HepG2 (cell line): Measurements from ENCODE around the gene HSP90AB1. TPM values are rescaled to one million over a fixed set of nuclear protein-coding genes. Genes with fewer than 3 reads are reported as not detected.

Source experiments
- ATAC-seq: fragments of 200-7000 bp; cut with Tn5 transposase; 3 replicates; pipeline ENCODE4 v1.9.1; 2020; ENCODE audit warnings: mild to moderate bottlenecking, moderate library complexity
- BruUV-seq: library from RNA; stranded (reverse); fragments of 400-500 nt; replicated peaks from 2 replicates; lab custom pipeline; 2021; lab: Mats Ljungman, UMichigan
- CTCF ChIA-PET: fragments of 300-600 bp; formaldehyde crosslinking; extraction: SDS; loops from one replicate; lab custom pipeline; 2021; ENCODE audit warnings: low total read pairs, inconsistent platforms, low intra/inter-chr PET ratio; lab: Yijun Ruan, JAX
- POLR2A ChIA-PET: fragments of 350-600 bp; sonication (Branson Sonifier 250); formaldehyde crosslinking; loops from one replicate; lab custom pipeline; 2020; ENCODE audit warnings: antibody characterized with exemption, inconsistent platforms; lab: Yijun Ruan, JAX
- DNase-seq: peaks from one replicate; pipeline ENCODE4 v3.0.0-alpha.2; 2015; ENCODE audit warnings: low spot score
- FAIRE-seq: peaks from 3 replicates; lab custom pipeline; 2011; peaks lifted over from hg19 to GRCh38; lab: Jason Lieb, UNC
- H2AFZ ChIP-seq: one replicate; pipeline ENCODE4 v1.6.1; 2011; ENCODE audit warnings: low read length, inconsistent platforms
- H3K27ac ChIP-seq: fragments of 300-600 bp; 3 replicates; pipeline ENCODE4 v1.8.0; 2011; ENCODE audit warnings: mixed run types, mild to moderate bottlenecking, mixed read lengths, low read length, inconsistent platforms; ENCODE audit not compliant: insufficient read depth; ENCODE audit errors: extremely low read length
- H3K27me3 ChIP-seq, 2 experiments: fragments of 200-600 bp in 1 of 2; 2 replicates in 1 of 2; 3 replicates in 1 of 2; pipeline versions ENCODE4 v1.6.0 to v1.8.0; 2011; ENCODE audit warnings: low read length in 2 of 2, mild to moderate bottlenecking in 2 of 2, moderate library complexity in 2 of 2, inconsistent platforms in 1 of 2; ENCODE audit not compliant: insufficient read depth in 2 of 2, control insufficient read depth in 1 of 2
- H3K36me3 ChIP-seq, 2 experiments: fragments of 200-600 bp in 1 of 2; replicated peaks in 1 of 2; 2 replicates in 1 of 2; 3 replicates in 1 of 2; pipeline versions ENCODE4 v1.5.1 to v1.8.0; 2011; ENCODE audit warnings: low read length in 2 of 2, inconsistent platforms in 1 of 2; ENCODE audit not compliant: insufficient read depth in 2 of 2, control insufficient read depth in 1 of 2
- H3K4me1 ChIP-seq: 2 replicates; pipeline ENCODE4 v1.5.1; 2012; ENCODE audit warnings: low read length, inconsistent platforms; ENCODE audit not compliant: insufficient read depth
- H3K4me2 ChIP-seq: 2 replicates; pipeline ENCODE4 v1.6.0; 2011; ENCODE audit warnings: low read depth, low read length, inconsistent platforms
- H3K4me3 ChIP-seq, 3 experiments: fragments of 200-600 bp in 1 of 3; sonication (generic), shearing (Covaris generic) in 1 of 3; replicated peaks in 1 of 3; 2 replicates each; pipeline ENCODE4 v1.5.1; 2011 to 2016; ENCODE audit warnings: low read length in 3 of 3, inconsistent platforms in 2 of 3, low read depth in 2 of 3, mild to moderate bottlenecking in 2 of 3, control low read depth in 1 of 3, mixed read lengths in 1 of 3; ENCODE audit not compliant: insufficient read depth in 1 of 3
- H3K79me2 ChIP-seq: one replicate; pipeline ENCODE4 v1.6.1; 2011; ENCODE audit warnings: low read length, inconsistent platforms; ENCODE audit not compliant: insufficient read depth
- H3K9ac ChIP-seq: 2 replicates; pipeline ENCODE4 v1.6.0; 2011; ENCODE audit warnings: mild to moderate bottlenecking, low read depth, low read length, inconsistent platforms; ENCODE audit not compliant: insufficient read depth
- H3K9me3 ChIP-seq: 2 replicates; pipeline ENCODE4 v1.5.1; 2012; ENCODE audit warnings: mild to moderate bottlenecking, low read length
- H4K20me1 ChIP-seq: 2 replicates; pipeline ENCODE4 v1.6.0; 2011; ENCODE audit warnings: inconsistent platforms, mild to moderate bottlenecking, low read length, moderate library complexity; ENCODE audit not compliant: insufficient read depth
- CSRNP2 ChIP-seq: sonication (generic); formaldehyde crosslinking; conservative IDR thresholded peaks from 2 replicates; pipeline ENCODE4 v1.8.0; 2022; ENCODE audit warnings: low read depth, missing genetic modification reagents
- MBD4 ChIP-seq: IDR thresholded peaks from 2 replicates; pipeline ENCODE4 v1.6.1; 2012; ENCODE audit warnings: low read length, inconsistent platforms, borderline replicate concordance
- MED8 ChIP-seq: sonication (generic); formaldehyde crosslinking; IDR thresholded peaks from 2 replicates; pipeline ENCODE4 v1.8.1; 2023; ENCODE audit warnings: mild to moderate bottlenecking, missing genetic modification reagents; ENCODE audit not compliant: insufficient replicate concordance
- MTF2 ChIP-seq: sonication (generic); formaldehyde crosslinking; IDR thresholded peaks from 2 replicates; pipeline ENCODE4 v1.5.0; 2020; ENCODE audit warnings: missing genetic modification reagents, borderline replicate concordance
- NFE2L1 ChIP-seq: sonication (generic); formaldehyde crosslinking; IDR thresholded peaks from 2 replicates; pipeline ENCODE4 v1.4.0; 2020; ENCODE audit warnings: missing genetic modification reagents, mild to moderate bottlenecking, borderline replicate concordance
- RFX1 ChIP-seq: fragments of 450-650 bp; IDR thresholded peaks from 2 replicates; pipeline ENCODE4 v1.6.1; 2017
- SCMH1 ChIP-seq: sonication (generic); formaldehyde crosslinking; IDR thresholded peaks from 2 replicates; pipeline ENCODE4 v1.9.0; 2021; ENCODE audit warnings: missing genetic modification reagents, mild to moderate bottlenecking, borderline replicate concordance
- SNAPC5 ChIP-seq: sonication (generic); formaldehyde crosslinking; IDR thresholded peaks from 2 replicates; pipeline ENCODE4 v1.8.1; 2023; ENCODE audit warnings: mild to moderate bottlenecking, missing genetic modification reagents, borderline replicate concordance
- TARDBP ChIP-seq: sonication (generic); formaldehyde crosslinking; IDR thresholded peaks from 2 replicates; pipeline ENCODE4 v1.8.0; 2022; ENCODE audit warnings: mild to moderate bottlenecking, missing genetic modification reagents
- TBX2 ChIP-seq: sonication (generic); formaldehyde crosslinking; IDR thresholded peaks from 2 replicates; pipeline ENCODE4 v1.5.0; 2020; ENCODE audit warnings: missing genetic modification reagents, mild to moderate bottlenecking, borderline replicate concordance
- TEAD2 ChIP-seq: sonication (generic); formaldehyde crosslinking; IDR thresholded peaks from 2 replicates; pipeline ENCODE4 v1.9.0; 2021; ENCODE audit warnings: missing genetic modification reagents
- ZBTB2 ChIP-seq: sonication (generic); formaldehyde crosslinking; IDR thresholded peaks from 2 replicates; pipeline ENCODE4 v1.8.0; 2022; ENCODE audit warnings: low read depth, missing genetic modification reagents
- ZC3H13 ChIP-seq: sonication (generic); formaldehyde crosslinking; IDR thresholded peaks from 2 replicates; pipeline ENCODE4 v1.8.1; 2023; ENCODE audit warnings: mild to moderate bottlenecking, missing genetic modification reagents, moderate library complexity
- ZNF775 ChIP-seq: sonication (generic); formaldehyde crosslinking; IDR thresholded peaks from 2 replicates; pipeline ENCODE4 v1.4.0; 2020; ENCODE audit warnings: missing genetic modification reagents, mild to moderate bottlenecking, moderate library complexity, borderline replicate concordance
- WGBS: methylation state at CpG from one replicate; pipeline ENCODE4 v1.1.6; 2017; ENCODE audit warnings: low lambda C conversion rate; 5-methylcytosine and 5-hydroxymethylcytosine counted together
- in situ Hi-C: cut with HindIII; loops from 2 replicates; pipeline ENCODE4 v1.10.0; 2017; ENCODE audit warnings: low pct_unique_long_range_greater_than_20kb; ENCODE audit not compliant: extremely low pct_ligation_motif_present
- intact Hi-C: fragments of 100-400 bp; cut with micrococcal nuclease; formaldehyde crosslinking; loops from one replicate; pipeline ENCODE4 v1.10.0; 2022; ENCODE audit not compliant: unreplicated experiment
- polyA plus RNA-seq, 8 experiments: library from polyadenylated mRNA; depleted of rRNA in 3 of 8; stranded (reverse) in 7 of 8; unstranded in 1 of 8; fragments of >200 nt; fragmentation: Illumina TruSeq in 4 of 8; extraction: Trizol in 4 of 8; gene quantifications; 2 replicates each; pipeline versions ENCODE4 v1.2.1 to v1.2.3, GENCODE V29; 2011 to 2016; ENCODE audit warnings: low read depth in 4 of 8, missing spikeins in 1 of 8, mixed read lengths in 1 of 8; ENCODE audit not compliant: insufficient read depth in 1 of 8
- total RNA-seq, 5 experiments: library from RNA; depleted of rRNA; stranded (reverse); fragments of >200 nt; fragmentation: Illumina TruSeq; extraction: Trizol; gene quantifications; 2 replicates each; pipeline ENCODE4 v1.2.3, GENCODE V29; 2016; ENCODE audit warnings: low read depth in 1 of 5
- TF ChIP-seq, protein P1 (sequence below): sonication (generic); formaldehyde crosslinking; IDR thresholded peaks from 2 replicates; pipeline ENCODE4 v1.5.1; 2020; ENCODE audit warnings: mild to moderate bottlenecking, missing genetic modification reagents, moderate library complexity

HSP90AB1 gene
- total and polyA plus RNA-seq, 2 of the 13 experiments (the other 11 are each of a cell fraction or from before 2014, with no cell fraction given): 1,325 to 1,472 TPM

DNA sequence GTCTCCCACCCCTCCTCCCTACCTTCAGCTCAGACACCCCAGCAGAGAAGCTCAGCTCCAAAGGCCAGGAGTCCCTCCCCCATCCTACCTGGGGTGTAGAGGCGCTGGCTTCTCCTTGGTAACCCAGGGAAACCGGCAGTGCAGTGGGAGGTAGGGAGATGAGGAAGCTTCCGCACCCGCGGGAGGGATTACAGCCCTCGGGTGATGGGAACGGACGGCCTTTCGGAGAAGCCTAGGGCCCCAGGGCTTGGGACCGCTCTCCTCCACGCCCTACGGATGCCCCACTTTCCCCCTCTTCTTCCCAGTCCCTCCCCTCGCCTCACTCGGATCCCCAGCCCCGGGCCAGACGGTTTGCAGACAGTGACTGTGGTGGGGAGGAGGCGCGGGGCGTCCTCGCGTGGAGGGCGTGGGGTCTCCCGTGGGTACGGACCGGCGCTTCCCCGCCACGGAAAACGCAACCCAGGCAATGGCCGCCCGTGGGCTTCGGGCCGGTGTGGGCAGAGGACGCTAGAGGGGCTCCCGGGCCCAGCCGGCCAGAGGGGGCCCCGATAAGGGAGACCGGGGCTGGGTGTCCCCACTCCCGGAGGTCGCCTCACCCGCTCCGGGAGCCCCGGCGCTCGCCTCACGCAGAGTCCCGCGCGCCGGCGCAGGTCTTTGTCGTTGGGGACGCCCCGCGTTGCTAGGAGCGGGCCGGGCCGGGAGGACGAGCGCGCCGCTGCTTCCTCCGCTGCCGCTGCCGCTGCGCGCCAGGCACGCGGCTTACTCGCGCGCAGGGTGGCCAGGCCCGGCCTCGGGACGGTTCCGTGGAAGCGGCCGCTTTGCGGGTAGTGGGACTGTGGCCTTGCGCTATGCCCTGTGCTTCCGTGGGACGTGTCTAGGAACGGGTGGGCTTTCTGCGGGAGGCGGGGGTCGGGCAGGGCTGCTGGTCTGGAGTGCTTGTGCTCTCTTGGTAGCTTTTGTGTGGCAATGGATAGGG lies 50.5 kb downstream of the HSP90AB1 start:
- FAIRE-seq (no peak), DNase-seq (no peak), ATAC-seq (peak; percentile 27)
- POLR2A ChIA-PET: interaction anchor here (1.2 to 1.4 kb wide), 2 partner anchors 15 to 41 kb away, joined by 3 to 5 read pairs; partner anchors contain the start of gene AARS2
- peak overlapping the region in 1 of 3 experiments; percentile 39; a peak in 2 of 6 replicates for H3K4me3 ChIP-seq
- no TSS peak for BruUV-seq
- H3K27me3 ChIP-seq: peaks cover 0 to 17% of the 10 kb centered on the region in 2 experiments; a peak in 2 of 5 replicates
- 65% methylated on average over 66 of the region's 86 CpGs for WGBS
- H2AFZ ChIP-seq: no peak overlapping the region
- no peak overlapping the region for H3K9ac ChIP-seq
- H3K4me1 ChIP-seq: no peaks in the 10 kb centered on the region
- H3K79me2 ChIP-seq: no peaks in the 10 kb centered on the region
- no peak overlapping the region for H3K27ac ChIP-seq
- CTCF ChIA-PET: no interaction called here
- no peaks in the 10 kb centered on the region for H3K9me3 ChIP-seq
- peak overlapping the region; percentile 34 for H3K4me2 ChIP-seq
- no peaks in the 10 kb centered on the region for H4K20me1 ChIP-seq
- in situ Hi-C loops: no loop called here
- intact Hi-C loops: loop anchor here (1.0 kb wide), 1 partner anchor 23 kb away; no protein-coding TSS in a partner anchor
- peaks cover 10 to 14% of the 10 kb centered on the region in 2 experiments; a peak in 4 of 5 replicates for H3K36me3 ChIP-seq
- TF ChIP-seq ZBTB2 (CRISPR knock-in tag) (no peak), SNAPC5 (CRISPR knock-in tag) (no peak), SCMH1 (CRISPR knock-in tag) (no peak), CSRNP2 (CRISPR knock-in tag) (no peak), MBD4 (no peak), MTF2 (no peak), RFX1 (peak; percentile 58; the same call in 1 of the 2 replicates), TEAD2 (CRISPR knock-in tag) (no peak), TARDBP (CRISPR knock-in tag) (no peak), ZC3H13 (peak; percentile 60; the same call in 1 of the 2 replicates), MED8 (no peak), TBX2 (no peak), ZNF775 (CRISPR knock-in tag) (no peak), NFE2L1 (no peak)
- TF ChIP-seq, protein P1, sequence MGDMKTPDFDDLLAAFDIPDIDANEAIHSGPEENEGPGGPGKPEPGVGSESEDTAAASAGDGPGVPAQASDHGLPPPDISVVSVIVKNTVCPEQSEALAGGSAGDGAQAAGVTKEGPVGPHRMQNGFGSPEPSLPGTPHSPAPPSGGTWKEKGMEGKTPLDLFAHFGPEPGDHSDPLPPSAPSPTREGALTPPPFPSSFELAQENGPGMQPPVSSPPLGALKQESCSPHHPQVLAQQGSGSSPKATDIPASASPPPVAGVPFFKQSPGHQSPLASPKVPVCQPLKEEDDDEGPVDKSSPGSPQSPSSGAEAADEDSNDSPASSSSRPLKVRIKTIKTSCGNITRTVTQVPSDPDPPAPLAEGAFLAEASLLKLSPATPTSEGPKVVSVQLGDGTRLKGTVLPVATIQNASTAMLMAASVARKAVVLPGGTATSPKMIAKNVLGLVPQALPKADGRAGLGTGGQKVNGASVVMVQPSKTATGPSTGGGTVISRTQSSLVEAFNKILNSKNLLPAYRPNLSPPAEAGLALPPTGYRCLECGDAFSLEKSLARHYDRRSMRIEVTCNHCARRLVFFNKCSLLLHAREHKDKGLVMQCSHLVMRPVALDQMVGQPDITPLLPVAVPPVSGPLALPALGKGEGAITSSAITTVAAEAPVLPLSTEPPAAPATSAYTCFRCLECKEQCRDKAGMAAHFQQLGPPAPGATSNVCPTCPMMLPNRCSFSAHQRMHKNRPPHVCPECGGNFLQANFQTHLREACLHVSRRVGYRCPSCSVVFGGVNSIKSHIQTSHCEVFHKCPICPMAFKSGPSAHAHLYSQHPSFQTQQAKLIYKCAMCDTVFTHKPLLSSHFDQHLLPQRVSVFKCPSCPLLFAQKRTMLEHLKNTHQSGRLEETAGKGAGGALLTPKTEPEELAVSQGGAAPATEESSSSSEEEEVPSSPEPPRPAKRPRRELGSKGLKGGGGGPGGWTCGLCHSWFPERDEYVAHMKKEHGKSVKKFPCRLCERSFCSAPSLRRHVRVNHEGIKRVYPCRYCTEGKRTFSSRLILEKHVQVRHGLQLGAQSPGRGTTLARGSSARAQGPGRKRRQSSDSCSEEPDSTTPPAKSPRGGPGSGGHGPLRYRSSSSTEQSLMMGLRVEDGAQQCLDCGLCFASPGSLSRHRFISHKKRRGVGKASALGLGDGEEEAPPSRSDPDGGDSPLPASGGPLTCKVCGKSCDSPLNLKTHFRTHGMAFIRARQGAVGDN: peak; percentile 32; the same call in 1 of the 2 replicates
